Spleen (tissue), 7 donors: ENCODE results near the gene MAP1A.
"Not testable (repeated sequence)": the region's sequence is repeated elsewhere in the genome, so short reads cannot be mapped to it uniquely, and the experiment has no call there.

Experiments
- CTCF ChIP-seq, 11 experiments: fragments of 200-600 bp in 7 of 11; fragments of 450-650 bp in 4 of 11; sonication (generic) in 4 of 11; IDR thresholded peaks in 8 of 11; conservative IDR thresholded peaks in 3 of 11; 1 replicate in 7 of 11; 2 replicates in 4 of 11; pipeline versions ENCODE4 v1.4.0 to v1.8.0; 2016 to 2021; ENCODE audit warnings: antibody characterized with exemption in 11 of 11, inconsistent platforms in 4 of 11, mild to moderate bottlenecking in 1 of 11
- POLR2A ChIP-seq, 3 donors: fragments of 450-650 bp; IDR thresholded peaks; one replicate each; pipeline ENCODE4 v1.5.1; 2017; ENCODE audit warnings: antibody characterized with exemption in 3 of 3, mild to moderate bottlenecking in 1 of 3
- POLR2AphosphoS5 ChIP-seq, 3 donors: sonication (generic); formaldehyde crosslinking; IDR thresholded peaks; one replicate each; pipeline ENCODE4 v1.5.1; 2017; ENCODE audit warnings: antibody characterized with exemption in 3 of 3
- donor health status: DM: no; HTN: no; CAD: no; lungs with moderate emphysema.
- donor health status: DM: no; HTN: no; CAD: no.
- donor health status: DM: no; HTN: no; CAD: no.

DNA sequence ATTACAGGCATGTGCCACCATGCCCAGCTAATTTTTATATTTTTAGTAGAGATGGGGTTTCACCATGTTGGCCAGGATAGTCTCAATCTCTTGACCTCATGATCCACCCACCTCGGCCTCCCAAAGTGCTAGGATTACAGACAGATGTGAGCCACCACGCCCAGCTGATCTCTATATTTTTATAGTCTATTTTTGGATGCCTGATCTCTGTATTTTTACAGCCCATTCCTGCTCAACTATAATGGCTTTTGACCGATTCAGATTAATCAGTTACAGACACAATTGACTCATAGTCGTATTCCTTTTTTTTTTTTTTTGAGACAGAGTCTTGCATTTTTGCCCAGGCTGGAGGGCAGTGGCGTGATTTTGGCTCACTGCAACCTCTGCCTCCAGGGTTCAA, 15.4 kb downstream of the MAP1A start:
- TF ChIP-seq CTCF (IDR thresholded peaks at IDR 0.05 in 8 of 11, conservative IDR thresholded peaks at IDR 0.05 in 3 of 11); POLR2A (IDR thresholded peaks at IDR 0.05); POLR2AphosphoS5 (IDR thresholded peaks at IDR 0.05): not testable (repeated sequence)
